GM12878 (cell line): ENCODE results near the gene VEZF1. TPM values are rescaled to one million over a fixed set of nuclear protein-coding genes. Genes with fewer than 3 reads are reported as not detected.

ENCODE experiments used
- ATAC-seq: fragments of 200-7000 bp; cut with Tn5 transposase; 3 replicates; pipeline ENCODE4 v1.9.1; 2020; ENCODE audit warnings: mild to moderate bottlenecking, moderate library complexity
- BruUV-seq: library from RNA; stranded (reverse); fragments of 400-500 nt; replicated peaks from 2 replicates; lab custom pipeline; 2021; lab: Mats Ljungman, UMichigan
- CTCF ChIA-PET: fragments of 300-600 bp; sonication (Branson Sonifier 250); formaldehyde crosslinking; extraction: SDS; loops from one replicate; lab custom pipeline; 2021; ENCODE audit warnings: inconsistent platforms; lab: Yijun Ruan, JAX
- POLR2A ChIA-PET: fragments of 350-600 bp; formaldehyde crosslinking; extraction: SDS; loops from one replicate; lab custom pipeline; 2021; ENCODE audit warnings: inconsistent platforms; lab: Charles Lee
- RAD21 ChIA-PET: fragments of 300-600 bp; sonication (Branson Sonifier 250); formaldehyde crosslinking; loops from one replicate; lab custom pipeline; 2023; ENCODE audit warnings: antibody characterized with exemption; ENCODE audit not compliant: unreplicated experiment; lab: Charles Lee
- SMC1A ChIA-PET: fragments of 300-600 bp; sonication (Branson Sonifier 250); formaldehyde crosslinking; loops from one replicate; lab custom pipeline; 2023; ENCODE audit not compliant: unreplicated experiment, uncharacterized antibody; lab: Charles Lee
- DNase-seq: peaks from one replicate; pipeline ENCODE4 v3.0.0-alpha.2; 2011; ENCODE audit warnings: low read depth, low spot score
- FAIRE-seq: peaks from 3 replicates; lab custom pipeline; 2011; peaks lifted over from hg19 to GRCh38; lab: Jason Lieb, UNC
- H2AFZ ChIP-seq: 2 replicates; pipeline ENCODE4 v1.6.0; 2011; ENCODE audit warnings: low read depth, low read length, control low read depth; ENCODE audit not compliant: control insufficient read depth
- H3K27ac ChIP-seq: 2 replicates; pipeline ENCODE4 v1.5.1; 2011; ENCODE audit warnings: control low read depth; ENCODE audit not compliant: control insufficient read depth, insufficient read depth
- H3K27me3 ChIP-seq, 2 experiments: replicated peaks in 1 of 2; 2 replicates each; pipeline versions ENCODE4 v1.6.0 to v1.6.1; 2011; ENCODE audit warnings: low read length in 1 of 2; ENCODE audit not compliant: control insufficient read depth in 2 of 2, insufficient read depth in 2 of 2
- H3K36me3 ChIP-seq, 2 experiments: 2 replicates each; pipeline ENCODE4 v1.5.1; 2011; ENCODE audit warnings: low read length in 1 of 2; ENCODE audit not compliant: control insufficient read depth in 2 of 2, insufficient read depth in 2 of 2
- H3K4me1 ChIP-seq: 2 replicates; pipeline ENCODE4 v1.6.1; 2011; ENCODE audit warnings: mild to moderate bottlenecking, low read length, moderate library complexity, mixed read lengths; ENCODE audit not compliant: control insufficient read depth, insufficient read depth
- H3K4me2 ChIP-seq: 2 replicates; pipeline ENCODE4 v1.6.0; 2011; ENCODE audit warnings: control low read depth; ENCODE audit not compliant: control insufficient read depth, insufficient read depth
- H3K4me3 ChIP-seq: fragments of 200-600 bp; sonication (generic); 2 replicates; pipeline ENCODE4 v1.5.1; 2016
- H3K79me2 ChIP-seq: 2 replicates; pipeline ENCODE4 v1.6.0; 2011; ENCODE audit warnings: low read length; ENCODE audit not compliant: control insufficient read depth, insufficient read depth
- H3K9ac ChIP-seq: 2 replicates; pipeline ENCODE4 v1.8.0; 2011; ENCODE audit warnings: low read length, control low read depth, mixed read lengths; ENCODE audit not compliant: control insufficient read depth, insufficient read depth
- H3K9me3 ChIP-seq: replicated peaks from 3 replicates; pipeline ENCODE4 v1.5.1; 2011; ENCODE audit warnings: mild to moderate bottlenecking, low read length; ENCODE audit not compliant: control insufficient read depth, insufficient read depth
- H4K20me1 ChIP-seq: 2 replicates; pipeline ENCODE4 v1.6.0; 2011; ENCODE audit not compliant: control insufficient read depth, insufficient read depth
- ATF2 ChIP-seq: IDR thresholded peaks from 2 replicates; pipeline ENCODE4 v1.6.1; 2012; ENCODE audit warnings: low read length, inconsistent platforms
- EP300 ChIP-seq, 2 experiments: fragments of 150-350 bp in 1 of 2; IDR thresholded peaks; 2 replicates each; pipeline ENCODE4 v1.6.1; 2011 to 2012; ENCODE audit warnings: low read depth in 2 of 2, low read length in 2 of 2, borderline replicate concordance in 1 of 2, improper control_type of control experiment in 1 of 2, inconsistent platforms in 1 of 2; ENCODE audit not compliant: control insufficient read depth in 1 of 2
- MTA3 ChIP-seq: IDR thresholded peaks from 2 replicates; pipeline ENCODE4 v1.6.1; 2012; ENCODE audit warnings: low read length, inconsistent platforms, borderline replicate concordance
- PML ChIP-seq: IDR thresholded peaks from 2 replicates; pipeline ENCODE4 v1.6.1; 2012; ENCODE audit warnings: low read length, inconsistent platforms
- WGBS: methylation state at CpG from one replicate; pipeline ENCODE4 v1.1.6; 2016; ENCODE audit warnings: low lambda C conversion rate; ENCODE audit not compliant: insufficient replicate concordance, insufficient coverage; ENCODE audit errors: missing lambda C conversion rate; 5-methylcytosine and 5-hydroxymethylcytosine counted together
- in situ Hi-C: fragments of 300-500 bp; cut with MboI; formaldehyde crosslinking; loops from 9 replicates; pipeline ENCODE4 v1.14.3; 2018; ENCODE audit warnings: mixed read lengths
- intact Hi-C: fragments of 100-400 bp; cut with micrococcal nuclease; formaldehyde crosslinking; loops from one replicate; pipeline ENCODE4 v1.14.2; 2022; ENCODE audit not compliant: unreplicated experiment
- polyA plus RNA-seq, 11 experiments: library from polyadenylated mRNA; depleted of rRNA in 4 of 11; unstranded in 6 of 11; stranded (reverse) in 5 of 11; fragments of >200 nt; fragmentation: Nextera tagmentation in 4 of 11; fragmentation: Illumina TruSeq in 1 of 11; extraction: Ambion mirVana in 4 of 11; extraction: Trizol in 1 of 11; gene quantifications; 1 replicate in 1 of 11; 2 replicates in 10 of 11; pipeline versions ENCODE4 v1.2.1 to v1.2.3, GENCODE V29; 2011 to 2016; ENCODE audit warnings: inconsistent platforms in 2 of 11, missing spikeins in 2 of 11, low read depth in 1 of 11
- total RNA-seq, 4 experiments: library from RNA; depleted of rRNA in 3 of 4; stranded (reverse); fragments of >200 nt in 3 of 4; fragmentation: Illumina TruSeq in 1 of 4; extraction: Trizol in 1 of 4; gene quantifications; 2 replicates each; pipeline versions ENCODE4 v1.2.1 to v1.2.3, GENCODE V29; 2013 to 2021
- TF ChIP-seq, protein P1 (sequence below): fragments of 450-650 bp; IDR thresholded peaks from 2 replicates; pipeline ENCODE4 v1.6.1; 2017; ENCODE audit warnings: antibody characterized with exemption, mild to moderate bottlenecking, moderate library complexity

VEZF1 gene
- total and polyA plus RNA-seq, 10 of the 15 experiments (the other 5 are each of a cell fraction or from before 2014, with no cell fraction given), result 9.5 to 28.2 (median 20.3) TPM

DNA sequence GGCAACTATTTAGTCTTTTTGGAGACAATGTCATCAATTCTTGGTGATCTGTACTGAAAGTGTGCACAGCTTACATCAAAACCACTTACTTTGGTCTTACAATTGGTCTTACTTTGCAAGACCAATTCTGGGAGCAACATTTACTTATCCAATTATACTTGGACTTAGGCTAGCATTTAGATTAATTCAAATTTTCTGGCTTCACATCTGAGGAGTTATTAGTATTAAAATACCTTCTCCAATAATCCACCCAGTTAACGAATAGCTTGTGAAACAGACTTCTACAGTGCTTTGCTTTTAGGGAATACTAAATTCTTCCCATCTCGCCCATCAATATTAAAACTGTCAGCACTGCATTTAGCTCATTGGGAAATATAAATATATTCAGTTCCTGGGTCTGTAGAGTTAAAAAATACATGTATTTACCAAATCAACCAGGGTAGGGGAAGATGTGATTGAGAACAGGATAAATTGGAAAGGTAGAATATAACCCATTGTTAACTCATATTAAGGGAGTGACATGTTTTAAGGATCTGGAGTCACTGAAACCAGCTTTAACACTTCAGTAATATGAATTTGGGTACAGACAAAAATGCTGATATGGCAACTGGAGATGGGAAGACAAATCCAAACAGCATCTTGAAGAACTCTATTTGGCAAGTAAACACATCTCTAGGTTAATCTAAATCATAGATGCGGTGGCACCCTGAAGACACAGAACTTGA, 9.2 kb upstream of the VEZF1 start:
- ChIA-PET SMC1A (interaction anchor here (0.7 to 12.0 kb wide), 14 partner anchors 9 to 148 kb away, joined by 3 to 341 read pairs (median 12); partner anchors contain the start of genes CUEDC1, MRPS23 and SRSF1), CTCF (interaction anchor here (1.3 to 19.6 kb wide), 15 partner anchors 8 to 164 kb away, joined by 3 to 708 read pairs (median 21); partner anchors contain the start of genes MRPS23, SRSF1 and VEZF1), RAD21 (interaction anchor here (1.1 to 12.2 kb wide), 13 partner anchors 9 to 139 kb away, joined by 3 to 239 read pairs (median 8); partner anchors contain the start of genes SRSF1 and VEZF1), POLR2A (interaction anchor here (0.6 to 2.2 kb wide), 8 partner anchors 10 to 138 kb away, joined by 3 to 9 read pairs (median 3); partner anchors contain the start of gene SRSF1)
- in situ Hi-C loops (loop anchor here (5.0 to 10.0 kb wide), 2 partner anchors 102 to 145 kb away; partner anchors contain the start of gene MRPS23), intact Hi-C loops (no loop called here)
- WGBS, result 96% methylated on average over 3 of the region's 3 CpGs
- Histone ChIP-seq H3K4me1 (peaks cover 22% of the 10 kb centered on the region), H3K9me3 (no peaks in the 10 kb centered on the region), H2AFZ (no peak overlapping the region), H3K27me3 (no peaks in the 10 kb centered on the region), H3K4me2 (no peak overlapping the region), H3K4me3 (no peak overlapping the region), H4K20me1 (no peaks in the 10 kb centered on the region), H3K79me2 (peaks cover 12% of the 10 kb centered on the region), H3K27ac (no peak overlapping the region), H3K36me3 (peaks cover 0 to 21% of the 10 kb centered on the region in 2 experiments; a peak in 3 of 4 replicates), H3K9ac (no peak overlapping the region)
- TF ChIP-seq ATF2 (peak; percentile 37; the same call in 1 of the 2 replicates), EP300 (IDR thresholded peaks at IDR 0.05; ENCODE audit: borderline replicate concordance in 1 of 2, control insufficient read depth in 1 of 2, low read depth in 2 of 2, low read length in 2 of 2) (no peak), MTA3 (peak; percentile 4; the same call in 1 of the 2 replicates), PML (no peak; the same call in 1 of the 2 replicates)
- TF ChIP-seq, protein P1, sequence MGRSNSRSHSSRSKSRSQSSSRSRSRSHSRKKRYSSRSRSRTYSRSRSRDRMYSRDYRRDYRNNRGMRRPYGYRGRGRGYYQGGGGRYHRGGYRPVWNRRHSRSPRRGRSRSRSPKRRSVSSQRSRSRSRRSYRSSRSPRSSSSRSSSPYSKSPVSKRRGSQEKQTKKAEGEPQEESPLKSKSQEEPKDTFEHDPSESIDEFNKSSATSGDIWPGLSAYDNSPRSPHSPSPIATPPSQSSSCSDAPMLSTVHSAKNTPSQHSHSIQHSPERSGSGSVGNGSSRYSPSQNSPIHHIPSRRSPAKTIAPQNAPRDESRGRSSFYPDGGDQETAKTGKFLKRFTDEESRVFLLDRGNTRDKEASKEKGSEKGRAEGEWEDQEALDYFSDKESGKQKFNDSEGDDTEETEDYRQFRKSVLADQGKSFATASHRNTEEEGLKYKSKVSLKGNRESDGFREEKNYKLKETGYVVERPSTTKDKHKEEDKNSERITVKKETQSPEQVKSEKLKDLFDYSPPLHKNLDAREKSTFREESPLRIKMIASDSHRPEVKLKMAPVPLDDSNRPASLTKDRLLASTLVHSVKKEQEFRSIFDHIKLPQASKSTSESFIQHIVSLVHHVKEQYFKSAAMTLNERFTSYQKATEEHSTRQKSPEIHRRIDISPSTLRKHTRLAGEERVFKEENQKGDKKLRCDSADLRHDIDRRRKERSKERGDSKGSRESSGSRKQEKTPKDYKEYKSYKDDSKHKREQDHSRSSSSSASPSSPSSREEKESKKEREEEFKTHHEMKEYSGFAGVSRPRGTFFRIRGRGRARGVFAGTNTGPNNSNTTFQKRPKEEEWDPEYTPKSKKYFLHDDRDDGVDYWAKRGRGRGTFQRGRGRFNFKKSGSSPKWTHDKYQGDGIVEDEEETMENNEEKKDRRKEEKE, result no peak
- BruUV-seq, result no TSS peak
- ATAC-seq (no peak), FAIRE-seq (no peak), DNase-seq (no peak)
